GM12801 (cell line): Measurements from ENCODE around the gene PIM3.

Source experiments
- TF ChIP-seq, protein P1 (sequence below): IDR thresholded peaks from one replicate; pipeline ENCODE4 v1.5.1; 2011; ENCODE audit warnings: control low read depth; ENCODE audit not compliant: insufficient read length; ENCODE audit errors: extremely low read depth

The PIM3 gene

DNA sequence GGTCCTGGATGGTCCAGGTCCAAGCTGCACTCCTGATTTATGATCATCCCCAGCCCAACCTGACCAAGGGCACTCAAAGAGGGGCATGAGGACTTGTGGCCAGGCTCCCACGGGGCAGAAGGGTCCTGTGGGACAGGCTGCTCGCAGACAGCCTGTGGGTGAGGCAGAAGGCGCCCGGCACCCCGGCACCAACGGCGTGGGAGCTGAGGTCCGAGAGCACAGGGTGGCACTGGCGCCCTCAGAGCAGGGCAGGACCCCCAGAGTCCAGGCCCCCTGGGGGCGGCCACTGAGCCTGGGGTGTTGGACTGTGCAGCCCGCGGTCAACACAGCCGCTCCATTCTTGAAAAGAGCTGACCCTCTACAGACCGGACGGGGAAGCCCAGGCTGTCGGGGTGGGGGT lies 48.7 kb downstream of the PIM3 start:
- TF ChIP-seq, protein P1, sequence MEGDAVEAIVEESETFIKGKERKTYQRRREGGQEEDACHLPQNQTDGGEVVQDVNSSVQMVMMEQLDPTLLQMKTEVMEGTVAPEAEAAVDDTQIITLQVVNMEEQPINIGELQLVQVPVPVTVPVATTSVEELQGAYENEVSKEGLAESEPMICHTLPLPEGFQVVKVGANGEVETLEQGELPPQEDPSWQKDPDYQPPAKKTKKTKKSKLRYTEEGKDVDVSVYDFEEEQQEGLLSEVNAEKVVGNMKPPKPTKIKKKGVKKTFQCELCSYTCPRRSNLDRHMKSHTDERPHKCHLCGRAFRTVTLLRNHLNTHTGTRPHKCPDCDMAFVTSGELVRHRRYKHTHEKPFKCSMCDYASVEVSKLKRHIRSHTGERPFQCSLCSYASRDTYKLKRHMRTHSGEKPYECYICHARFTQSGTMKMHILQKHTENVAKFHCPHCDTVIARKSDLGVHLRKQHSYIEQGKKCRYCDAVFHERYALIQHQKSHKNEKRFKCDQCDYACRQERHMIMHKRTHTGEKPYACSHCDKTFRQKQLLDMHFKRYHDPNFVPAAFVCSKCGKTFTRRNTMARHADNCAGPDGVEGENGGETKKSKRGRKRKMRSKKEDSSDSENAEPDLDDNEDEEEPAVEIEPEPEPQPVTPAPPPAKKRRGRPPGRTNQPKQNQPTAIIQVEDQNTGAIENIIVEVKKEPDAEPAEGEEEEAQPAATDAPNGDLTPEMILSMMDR: no peak

DNA sequence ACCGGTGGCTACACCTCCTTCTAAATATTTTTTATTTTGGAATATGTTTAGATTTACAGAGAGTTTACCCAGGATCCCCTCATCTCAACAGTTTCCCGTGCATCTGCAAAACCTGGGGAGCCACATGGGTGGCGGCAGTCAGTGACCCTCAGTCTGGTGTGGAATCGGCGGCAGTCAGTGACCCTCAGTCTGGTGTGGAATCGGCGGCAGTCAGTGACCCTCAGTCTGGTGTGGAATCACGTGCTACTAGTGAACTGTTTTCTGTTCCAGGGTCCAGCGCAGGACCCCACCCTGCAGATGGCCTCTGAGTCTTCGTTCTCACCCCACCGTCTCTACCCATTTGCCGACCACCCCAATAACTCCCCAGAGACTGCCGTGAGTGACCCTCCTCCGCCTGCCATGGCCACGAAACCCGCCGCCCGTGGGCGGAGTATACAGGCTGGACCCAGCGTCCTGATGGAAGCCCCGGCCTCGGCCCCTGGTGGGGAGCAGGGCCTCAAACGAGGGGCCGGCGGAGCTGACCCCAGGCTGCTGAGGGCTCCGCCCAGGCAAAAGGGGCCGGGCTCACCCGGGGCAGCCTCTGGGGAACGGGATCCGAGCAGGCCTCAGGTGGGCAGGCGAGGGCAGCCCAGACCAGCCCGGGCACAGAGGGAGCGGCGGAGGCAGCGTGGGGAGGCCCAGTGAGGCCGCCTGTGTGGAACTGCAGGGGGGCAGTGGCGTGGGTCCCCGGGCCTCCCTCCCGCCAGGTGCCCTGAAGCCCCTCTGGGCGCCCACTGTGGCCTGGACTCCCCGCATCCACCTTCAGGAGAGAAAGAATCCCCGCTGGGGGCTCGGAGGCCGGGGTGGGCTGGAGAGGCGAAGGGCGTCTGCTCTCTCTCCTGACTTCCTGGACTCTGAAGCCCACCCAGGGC lies 49.4 kb downstream of the PIM3 start:
- TF ChIP-seq, protein P1: no peak

DNA sequence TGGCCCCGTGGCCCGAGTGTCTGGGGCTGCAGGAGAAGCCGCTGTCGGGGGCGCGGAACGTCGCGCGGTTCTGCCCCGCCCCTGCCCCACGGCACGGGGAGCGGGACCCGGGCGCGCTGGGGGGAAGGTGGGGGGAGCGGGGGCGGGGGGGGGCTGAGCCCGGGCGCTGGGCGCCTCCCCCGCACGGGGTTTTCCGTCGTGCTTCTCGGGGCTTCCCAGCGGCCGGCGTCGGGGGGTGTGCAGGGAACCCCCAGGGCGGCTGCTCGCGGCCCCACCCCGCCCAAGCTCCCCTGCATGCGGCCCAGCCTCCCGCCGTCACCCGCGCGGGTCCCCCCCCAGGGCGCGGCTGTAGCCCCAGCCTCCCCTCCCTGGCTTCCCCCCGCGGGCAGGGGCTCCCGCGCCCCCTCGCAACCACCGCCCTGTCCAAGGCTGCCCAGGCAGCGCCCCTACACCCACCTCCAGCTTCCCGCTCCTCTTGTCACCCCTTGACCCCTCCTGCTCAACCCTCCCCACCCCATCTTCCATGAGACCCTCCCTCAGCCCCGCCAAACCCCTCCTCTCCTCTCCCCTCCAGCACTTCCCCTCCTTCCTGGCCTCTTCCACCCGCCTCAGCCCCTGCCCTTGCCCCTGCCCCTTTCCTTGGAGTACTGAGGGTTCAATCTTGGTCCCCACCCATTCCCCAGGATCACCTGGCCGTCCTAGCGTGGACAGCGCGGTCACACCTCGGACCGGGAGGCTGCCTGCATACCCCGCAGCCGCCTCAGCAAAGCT lies 50.3 kb downstream of the PIM3 start:
- TF ChIP-seq, protein P1: no peak

DNA sequence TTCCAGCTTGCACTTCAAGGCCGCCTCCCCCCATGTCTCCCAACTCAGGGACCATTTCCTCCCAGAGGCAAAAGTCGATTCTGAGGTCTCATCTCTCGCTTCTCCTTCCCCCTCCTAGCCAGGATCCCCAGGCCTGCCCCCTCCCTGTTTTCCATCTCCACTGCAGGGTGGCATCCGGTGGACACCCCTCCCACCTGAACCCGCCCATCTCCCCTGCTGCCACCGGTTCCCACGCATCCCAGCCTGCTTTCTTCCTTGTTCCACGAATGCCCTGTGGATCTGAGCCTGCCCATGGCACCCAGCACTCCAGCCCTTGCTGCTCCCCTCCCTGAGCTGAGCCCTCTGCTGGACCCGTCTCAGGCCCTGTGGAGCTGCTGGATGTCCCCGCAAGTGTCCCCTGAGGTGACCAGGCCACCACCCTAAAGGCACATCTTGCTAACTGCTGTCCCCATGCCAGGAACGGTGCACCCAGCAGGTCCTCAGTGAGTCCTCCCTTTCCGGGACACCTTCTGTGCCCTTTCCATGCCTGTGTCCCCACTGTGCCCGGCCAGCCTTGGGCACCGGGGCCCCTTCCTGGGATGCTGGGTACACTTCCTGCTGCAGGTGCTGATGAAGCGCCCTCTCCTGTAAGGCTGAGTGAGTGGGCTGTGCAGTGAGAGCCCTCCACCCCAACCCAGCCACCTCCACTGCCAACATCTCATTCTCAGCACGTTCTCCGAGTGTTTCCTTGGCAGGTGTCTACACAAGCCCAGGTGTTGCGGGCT lies 51.1 kb downstream of the PIM3 start:
- TF ChIP-seq, protein P1: no peak

DNA sequence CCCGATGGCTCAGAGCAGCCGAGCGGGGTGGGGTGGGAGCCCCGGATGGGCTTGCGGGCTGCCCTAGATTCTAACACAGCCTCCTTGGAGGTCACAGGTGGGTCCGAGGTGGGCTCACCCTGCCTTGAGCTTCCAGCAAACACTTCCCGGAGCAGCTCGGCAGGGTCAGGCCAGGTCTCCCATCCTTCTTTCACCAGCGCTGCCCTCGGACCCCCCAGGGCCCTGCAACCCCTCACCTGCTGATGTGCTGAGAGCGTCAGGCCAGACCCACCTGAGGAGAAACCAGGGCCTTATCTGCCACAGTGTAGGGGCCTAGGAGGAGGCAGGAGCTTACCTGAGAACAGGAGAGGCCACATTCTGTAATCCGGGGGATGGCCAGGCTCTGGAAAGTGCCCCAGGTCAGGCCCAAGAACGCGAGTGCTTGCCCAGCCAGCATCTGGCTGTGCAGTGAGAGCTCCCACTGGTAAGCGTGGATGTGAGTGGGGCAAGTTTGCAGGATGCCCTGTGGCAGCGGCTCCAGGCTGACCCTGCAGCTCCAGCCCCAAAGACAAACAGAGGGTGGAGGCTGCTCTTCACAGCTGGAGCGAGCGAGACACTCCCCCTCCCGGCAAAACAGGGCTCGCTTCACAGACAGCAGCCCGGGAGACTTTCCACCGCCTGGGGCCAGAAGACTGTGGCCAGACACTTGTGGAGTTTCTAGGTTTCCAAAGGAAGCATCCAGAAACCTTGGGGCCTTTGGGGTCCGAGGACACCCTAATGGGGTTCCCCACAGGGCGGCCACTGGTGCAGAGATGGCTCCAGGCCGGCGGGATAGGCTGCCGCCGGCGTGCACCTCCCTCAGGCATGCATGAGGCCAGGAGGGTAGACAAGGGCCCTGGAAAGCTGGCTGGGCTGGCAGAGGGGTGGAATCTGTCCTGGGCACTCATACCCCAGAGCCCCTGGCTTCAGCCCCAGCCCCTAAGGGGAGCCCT lies 51.9 kb downstream of the PIM3 start, which contains the start of gene IL17REL:
TSS of gene IL17REL (minus strand) at position 555 of the 971 bp plus-strand sequence. CDS start at position 436, 119 bp downstream.
- TF ChIP-seq, protein P1: no peak
